HEK293 (cell line): ENCODE results near the gene C22orf42.

ENCODE experiments used
- CTCF ChIA-PET: fragments of 350-600 bp; formaldehyde crosslinking; extraction: SDS; loops from one replicate; lab custom pipeline; 2021; ENCODE audit warnings: antibody characterized with exemption; lab: Yijun Ruan, JAX
- POLR2A ChIA-PET: fragments of 300-600 bp; formaldehyde crosslinking; extraction: SDS; loops from one replicate; lab custom pipeline; 2020; ENCODE audit warnings: antibody characterized with exemption, inconsistent platforms; lab: Yijun Ruan, JAX
- H3K27ac ChIP-seq: fragments of 200-500 bp; sonication (Bioruptor generic); 2 replicates; pipeline ENCODE4 v1.5.1; 2014; ENCODE audit warnings: low read depth, low read length, control low read depth, inconsistent platforms; ENCODE audit errors: extremely low read depth
- H3K36me3 ChIP-seq, 2 experiments: fragments of 200-500 bp in 1 of 2; sonication (Bioruptor generic) in 1 of 2; 1 replicate in 1 of 2; 2 replicates in 1 of 2; pipeline ENCODE4 v1.5.1; 2014 to 2017; ENCODE audit warnings: inconsistent platforms in 2 of 2, low read length in 2 of 2; ENCODE audit not compliant: control insufficient read depth in 2 of 2, insufficient read depth in 1 of 2
- H3K4me1 ChIP-seq: fragments of 200-500 bp; sonication (Bioruptor generic); 2 replicates; pipeline ENCODE4 v1.5.1; 2014; ENCODE audit warnings: mild to moderate bottlenecking, low read length, inconsistent platforms; ENCODE audit not compliant: control insufficient read depth, insufficient read depth
- H3K4me3 ChIP-seq: 2 replicates; pipeline ENCODE4 v1.5.1; 2011; ENCODE audit warnings: low read depth, mild to moderate bottlenecking, control low read depth, low read length, moderate library complexity
- H3K9me3 ChIP-seq: fragments of 200-500 bp; sonication (Bioruptor generic); 2 replicates; pipeline ENCODE4 v1.5.1; 2014; ENCODE audit warnings: low read depth, low read length, inconsistent platforms; ENCODE audit not compliant: control insufficient read depth, insufficient read depth
- GLIS2 ChIP-seq: fragments of 450-650 bp; formaldehyde crosslinking; IDR thresholded peaks from 2 replicates; pipeline ENCODE4 v1.5.1; 2016; ENCODE audit warnings: missing biosample characterization, missing genetic modification characterization
- IKZF3 ChIP-seq: fragments of 450-650 bp; IDR thresholded peaks from 2 replicates; pipeline ENCODE4 v1.5.0; 2018; ENCODE audit warnings: missing biosample characterization, mild to moderate bottlenecking, missing genetic modification characterization, moderate library complexity
- OVOL3 ChIP-seq: fragments of 450-650 bp; formaldehyde crosslinking; IDR thresholded peaks from 2 replicates; pipeline ENCODE4 v1.5.1; 2016; ENCODE audit warnings: missing biosample characterization, missing genetic modification characterization
- PRDM4 ChIP-seq: fragments of 450-650 bp; formaldehyde crosslinking; IDR thresholded peaks from 2 replicates; pipeline ENCODE4 v1.5.1; 2017; ENCODE audit warnings: missing biosample characterization, missing genetic modification characterization
- WT1 ChIP-seq: fragments of 450-650 bp; formaldehyde crosslinking; IDR thresholded peaks from 2 replicates; pipeline ENCODE4 v1.5.1; 2016; ENCODE audit warnings: missing biosample characterization, missing genetic modification characterization
- ZBTB21 ChIP-seq: fragments of 450-650 bp; formaldehyde crosslinking; IDR thresholded peaks from 2 replicates; pipeline ENCODE4 v1.5.1; 2017; ENCODE audit warnings: missing biosample characterization, missing genetic modification characterization
- ZBTB26 ChIP-seq: fragments of 450-650 bp; formaldehyde crosslinking; optimal IDR thresholded peaks from 2 replicates; pipeline ENCODE3; 2016; ENCODE audit warnings: missing biosample characterization, mild to moderate bottlenecking, missing genetic modification characterization
- ZNF202 ChIP-seq: fragments of 450-650 bp; formaldehyde crosslinking; IDR thresholded peaks from 2 replicates; pipeline ENCODE4 v1.5.1; 2016; ENCODE audit warnings: missing biosample characterization, missing genetic modification characterization, borderline replicate concordance
- ZNF391 ChIP-seq: fragments of 450-650 bp; formaldehyde crosslinking; IDR thresholded peaks from 2 replicates; pipeline ENCODE4 v1.5.1; 2016; ENCODE audit warnings: low read depth, missing biosample characterization, missing genetic modification characterization, borderline replicate concordance
- ZNF501 ChIP-seq: fragments of 450-650 bp; formaldehyde crosslinking; IDR thresholded peaks from 2 replicates; pipeline ENCODE4 v1.5.1; 2016; ENCODE audit warnings: missing biosample characterization, missing genetic modification characterization
- ZNF514 ChIP-seq: fragments of 450-650 bp; formaldehyde crosslinking; IDR thresholded peaks from 2 replicates; pipeline ENCODE4 v1.5.1; 2016; ENCODE audit warnings: missing biosample characterization, missing genetic modification characterization
- ZNF529 ChIP-seq: fragments of 450-650 bp; formaldehyde crosslinking; IDR thresholded peaks from 2 replicates; pipeline ENCODE4 v1.5.1; 2017; ENCODE audit warnings: missing genetic modification characterization, missing biosample characterization; ENCODE audit not compliant: insufficient replicate concordance
- ZNF548 ChIP-seq: fragments of 450-650 bp; formaldehyde crosslinking; IDR thresholded peaks from 2 replicates; pipeline ENCODE4 v1.5.1; 2016; ENCODE audit warnings: missing biosample characterization, missing genetic modification characterization
- ZNF560 ChIP-seq: fragments of 450-650 bp; formaldehyde crosslinking; IDR thresholded peaks from 2 replicates; pipeline ENCODE4 v1.5.1; 2017; ENCODE audit warnings: missing biosample characterization, missing genetic modification characterization, borderline replicate concordance
- ZNF561 ChIP-seq: fragments of 450-650 bp; IDR thresholded peaks from 2 replicates; pipeline ENCODE4 v1.5.1; 2018; ENCODE audit warnings: missing biosample characterization, missing genetic modification characterization, borderline replicate concordance
- ZNF585B ChIP-seq: fragments of 450-650 bp; formaldehyde crosslinking; IDR thresholded peaks from 2 replicates; pipeline ENCODE4 v1.5.1; 2016; ENCODE audit warnings: missing biosample characterization, missing genetic modification characterization
- ZNF596 ChIP-seq: fragments of 450-650 bp; IDR thresholded peaks from 2 replicates; pipeline ENCODE4 v1.5.0; 2018; ENCODE audit warnings: missing biosample characterization, mild to moderate bottlenecking, missing genetic modification characterization, moderate library complexity
- ZNF624 ChIP-seq: fragments of 450-650 bp; formaldehyde crosslinking; IDR thresholded peaks from 2 replicates; pipeline ENCODE4 v1.5.1; 2017; ENCODE audit warnings: missing biosample characterization, missing genetic modification characterization
- ZNF654 ChIP-seq: fragments of 450-650 bp; formaldehyde crosslinking; IDR thresholded peaks from 2 replicates; pipeline ENCODE4 v1.5.1; 2016; ENCODE audit warnings: low read depth, missing biosample characterization, missing genetic modification characterization
- ZNF658 ChIP-seq: fragments of 450-650 bp; formaldehyde crosslinking; IDR thresholded peaks from 2 replicates; pipeline ENCODE4; 2016; ENCODE audit warnings: missing biosample characterization, missing genetic modification characterization
- ZNF791 ChIP-seq: fragments of 450-650 bp; formaldehyde crosslinking; IDR thresholded peaks from 2 replicates; pipeline ENCODE4 v1.5.1; 2016; ENCODE audit warnings: missing biosample characterization, missing genetic modification characterization
- TF ChIP-seq, protein P1 (sequence below): fragments of 450-650 bp; formaldehyde crosslinking; IDR thresholded peaks from 2 replicates; pipeline ENCODE4 v1.5.1; 2016; ENCODE audit warnings: missing biosample characterization, missing genetic modification characterization
- TF ChIP-seq, protein P2 (sequence below): fragments of 450-650 bp; formaldehyde crosslinking; IDR thresholded peaks from 2 replicates; pipeline ENCODE4 v1.5.1; 2016; ENCODE audit warnings: missing biosample characterization, missing genetic modification characterization, borderline replicate concordance

C22orf42 gene

GRCh38 chr22:32132126-32132525 lies 27.0 kb downstream of the C22orf42 start:
- TF ChIP-seq ZNF529 (tag by site-specific recombination) (no peak), ZNF654 (no peak), ZNF501 (no peak), ZNF391 (tag by site-specific recombination) (no peak), GLIS2 (tag by site-specific recombination) (no peak), IKZF3 (tag by site-specific recombination) (no peak), ZNF585B (tag by site-specific recombination) (no peak)
- TF ChIP-seq, protein P1, sequence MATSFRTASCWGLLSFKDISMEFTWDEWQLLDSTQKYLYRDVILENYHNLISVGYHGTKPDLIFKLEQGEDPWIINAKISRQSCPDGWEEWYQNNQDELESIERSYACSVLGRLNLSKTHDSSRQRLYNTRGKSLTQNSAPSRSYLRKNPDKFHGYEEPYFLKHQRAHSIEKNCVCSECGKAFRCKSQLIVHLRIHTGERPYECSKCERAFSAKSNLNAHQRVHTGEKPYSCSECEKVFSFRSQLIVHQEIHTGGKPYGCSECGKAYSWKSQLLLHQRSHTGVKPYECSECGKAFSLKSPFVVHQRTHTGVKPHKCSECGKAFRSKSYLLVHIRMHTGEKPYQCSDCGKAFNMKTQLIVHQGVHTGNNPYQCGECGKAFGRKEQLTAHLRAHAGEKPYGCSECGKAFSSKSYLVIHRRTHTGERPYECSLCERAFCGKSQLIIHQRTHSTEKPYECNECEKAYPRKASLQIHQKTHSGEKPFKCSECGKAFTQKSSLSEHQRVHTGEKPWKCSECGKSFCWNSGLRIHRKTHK (tag by site-specific recombination) = no peak
- TF ChIP-seq, protein P2, sequence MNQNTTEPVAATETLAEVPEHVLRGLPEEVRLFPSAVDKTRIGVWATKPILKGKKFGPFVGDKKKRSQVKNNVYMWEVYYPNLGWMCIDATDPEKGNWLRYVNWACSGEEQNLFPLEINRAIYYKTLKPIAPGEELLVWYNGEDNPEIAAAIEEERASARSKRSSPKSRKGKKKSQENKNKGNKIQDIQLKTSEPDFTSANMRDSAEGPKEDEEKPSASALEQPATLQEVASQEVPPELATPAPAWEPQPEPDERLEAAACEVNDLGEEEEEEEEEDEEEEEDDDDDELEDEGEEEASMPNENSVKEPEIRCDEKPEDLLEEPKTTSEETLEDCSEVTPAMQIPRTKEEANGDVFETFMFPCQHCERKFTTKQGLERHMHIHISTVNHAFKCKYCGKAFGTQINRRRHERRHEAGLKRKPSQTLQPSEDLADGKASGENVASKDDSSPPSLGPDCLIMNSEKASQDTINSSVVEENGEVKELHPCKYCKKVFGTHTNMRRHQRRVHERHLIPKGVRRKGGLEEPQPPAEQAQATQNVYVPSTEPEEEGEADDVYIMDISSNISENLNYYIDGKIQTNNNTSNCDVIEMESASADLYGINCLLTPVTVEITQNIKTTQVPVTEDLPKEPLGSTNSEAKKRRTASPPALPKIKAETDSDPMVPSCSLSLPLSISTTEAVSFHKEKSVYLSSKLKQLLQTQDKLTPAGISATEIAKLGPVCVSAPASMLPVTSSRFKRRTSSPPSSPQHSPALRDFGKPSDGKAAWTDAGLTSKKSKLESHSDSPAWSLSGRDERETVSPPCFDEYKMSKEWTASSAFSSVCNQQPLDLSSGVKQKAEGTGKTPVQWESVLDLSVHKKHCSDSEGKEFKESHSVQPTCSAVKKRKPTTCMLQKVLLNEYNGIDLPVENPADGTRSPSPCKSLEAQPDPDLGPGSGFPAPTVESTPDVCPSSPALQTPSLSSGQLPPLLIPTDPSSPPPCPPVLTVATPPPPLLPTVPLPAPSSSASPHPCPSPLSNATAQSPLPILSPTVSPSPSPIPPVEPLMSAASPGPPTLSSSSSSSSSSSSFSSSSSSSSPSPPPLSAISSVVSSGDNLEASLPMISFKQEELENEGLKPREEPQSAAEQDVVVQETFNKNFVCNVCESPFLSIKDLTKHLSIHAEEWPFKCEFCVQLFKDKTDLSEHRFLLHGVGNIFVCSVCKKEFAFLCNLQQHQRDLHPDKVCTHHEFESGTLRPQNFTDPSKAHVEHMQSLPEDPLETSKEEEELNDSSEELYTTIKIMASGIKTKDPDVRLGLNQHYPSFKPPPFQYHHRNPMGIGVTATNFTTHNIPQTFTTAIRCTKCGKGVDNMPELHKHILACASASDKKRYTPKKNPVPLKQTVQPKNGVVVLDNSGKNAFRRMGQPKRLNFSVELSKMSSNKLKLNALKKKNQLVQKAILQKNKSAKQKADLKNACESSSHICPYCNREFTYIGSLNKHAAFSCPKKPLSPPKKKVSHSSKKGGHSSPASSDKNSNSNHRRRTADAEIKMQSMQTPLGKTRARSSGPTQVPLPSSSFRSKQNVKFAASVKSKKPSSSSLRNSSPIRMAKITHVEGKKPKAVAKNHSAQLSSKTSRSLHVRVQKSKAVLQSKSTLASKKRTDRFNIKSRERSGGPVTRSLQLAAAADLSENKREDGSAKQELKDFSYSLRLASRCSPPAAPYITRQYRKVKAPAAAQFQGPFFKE (tag by site-specific recombination) = no peak
- Histone ChIP-seq H3K36me3 (no peaks in the 10 kb centered on the region), H3K4me1 (no peaks in the 10 kb centered on the region), H3K9me3 (no peaks in the 10 kb centered on the region), H3K27ac (no peak overlapping the region), H3K4me3 (no peak overlapping the region)
- CTCF ChIA-PET = interaction anchor here (0.6 kb wide), 1 partner anchor 572 kb away, joined by 4 read pairs; no protein-coding TSS in a partner anchor
- POLR2A ChIA-PET = no interaction called here

DNA sequence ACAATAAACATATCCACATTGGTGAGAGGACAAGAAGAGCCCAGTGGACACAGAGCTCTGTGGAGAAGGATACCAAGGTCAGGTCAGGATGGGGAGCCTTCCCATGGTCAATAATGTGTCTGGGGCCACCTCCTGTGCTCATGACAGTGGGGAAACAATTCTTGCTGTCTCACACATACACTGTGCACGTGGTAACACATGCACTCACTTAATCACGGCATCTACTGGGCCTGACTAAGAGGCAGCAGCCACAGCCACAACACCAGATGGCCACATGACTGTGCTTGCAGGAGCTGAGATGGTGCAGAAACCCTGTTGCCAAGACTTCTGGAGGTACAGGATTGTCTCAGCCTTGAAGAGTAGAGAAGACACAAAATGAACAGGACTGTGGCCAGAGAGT lies 28.6 kb downstream of the C22orf42 start:
- Histone ChIP-seq H3K27ac (no peak overlapping the region), H3K4me1 (no peaks in the 10 kb centered on the region), H3K4me3 (no peak overlapping the region), H3K36me3 (no peaks in the 10 kb centered on the region), H3K9me3 (no peaks in the 10 kb centered on the region)
- CTCF ChIA-PET = interaction anchor here (0.8 to 1.4 kb wide), 4 partner anchors 11 to 153 kb away, joined by 3 to 8 read pairs (median 3); no protein-coding TSS in a partner anchor
- POLR2A ChIA-PET = no interaction called here
- TF ChIP-seq ZNF658 (tag by site-specific recombination) (no peak), ZNF791 (tag by site-specific recombination) (no peak), GLIS2 (tag by site-specific recombination) (no peak), ZNF624 (tag by site-specific recombination) (no peak), ZNF202 (tag by site-specific recombination) (no peak), PRDM4 (no peak), ZBTB26 (tag by site-specific recombination) (no peak), ZNF391 (tag by site-specific recombination) (no peak), ZNF514 (no peak), ZNF560 (no peak), OVOL3 (tag by site-specific recombination) (no peak), ZNF561 (tag by site-specific recombination) (no peak), ZNF596 (tag by site-specific recombination) (no peak), ZBTB21 (no peak), WT1 (tag by site-specific recombination) (no peak), ZNF548 (tag by site-specific recombination) (no peak)
- TF ChIP-seq, protein P1 (tag by site-specific recombination) = no peak
